SK-N-SH (cell line): Measurements from ENCODE around the gene PCBP3.

Experiments used
- EZH2phosphoT487 ChIP-seq: fragments of 200-600 bp; sonication (generic); IDR thresholded peaks from 2 replicates; pipeline ENCODE4 v1.6.1; 2017; ENCODE audit warnings: low read depth, mixed run types, mild to moderate bottlenecking, antibody characterized with exemption, moderate library complexity, borderline replicate concordance
- JUND ChIP-seq: IDR thresholded peaks from 2 replicates; pipeline ENCODE4 v1.4.0; 2012
- POLR2AphosphoS5 ChIP-seq: IDR thresholded peaks from 2 replicates; pipeline ENCODE4 v1.6.1; 2012; ENCODE audit warnings: low read depth, low read length
- RCOR1 ChIP-seq: fragments of 150-350 bp; IDR thresholded peaks from 2 replicates; pipeline ENCODE4 v1.6.1; 2017; ENCODE audit warnings: antibody characterized with exemption, low read length
- TAF1 ChIP-seq: IDR thresholded peaks from 2 replicates; pipeline ENCODE4 v1.6.1; 2012; ENCODE audit warnings: low read depth, mild to moderate bottlenecking, low read length, moderate library complexity, borderline replicate concordance
- USF2 ChIP-seq: fragments of 150-350 bp; IDR thresholded peaks from 2 replicates; pipeline ENCODE4 v1.6.1; 2017; ENCODE audit warnings: antibody characterized with exemption, low read length, low read depth, borderline replicate concordance
- YY1 ChIP-seq: IDR thresholded peaks from 2 replicates; pipeline ENCODE4 v1.4.0; 2012; ENCODE audit warnings: low read depth, mild to moderate bottlenecking

GRCh38 chr21:45965084-45965809 lies 321.7 kb downstream of the PCBP3 start:
- TF ChIP-seq JUND, result no peak
- no peak for TF ChIP-seq POLR2AphosphoS5
- no peak for TF ChIP-seq TAF1
- TF ChIP-seq EZH2phosphoT487, result no peak
- TF ChIP-seq USF2, result no peak
- TF ChIP-seq YY1, result no peak
- no peak for TF ChIP-seq RCOR1
